ENCODE measurements around the gene SKA2. TPM values are rescaled to one million over a fixed set of nuclear protein-coding genes. Genes with fewer than 3 reads are reported as not detected.

SKA2 gene
- total and polyA plus RNA-seq, 9 of the 15 experiments (the other 6 are each of a cell fraction or from before 2014, with no cell fraction given) = 58.1 to 183 (median 133) TPM

GRCh38 chr17:59106463-59107305, 48.3 kb downstream of the SKA2 start, which contains the start of gene TRIM37 (continued):
- TF ChIP-seq JUNB (CRISPR knock-in tag; conservative IDR thresholded peaks at IDR 0.05) = no peak
- TF ChIP-seq ZNF197 (CRISPR knock-in tag; IDR thresholded peaks at IDR 0.05; ENCODE audit: low read depth) = no peak
- no peak for TF ChIP-seq HSF4 (CRISPR knock-in tag; IDR thresholded peaks at IDR 0.05; ENCODE audit: borderline replicate concordance)
- TF ChIP-seq KAT8 (IDR thresholded peaks at IDR 0.05; ENCODE audit: low read depth) = no peak
- no peak for TF ChIP-seq WHSC1 (IDR thresholded peaks at IDR 0.05; ENCODE audit: low read length)
- TF ChIP-seq ZC3H11A (IDR thresholded peaks at IDR 0.05; ENCODE audit: low read depth, low read length) = no peak
- TF ChIP-seq RUNX1 (IDR thresholded peaks at IDR 0.05; ENCODE audit: low read depth) = peak; percentile 62; the same call in 1 of the 2 replicates
- no peak for TF ChIP-seq ZNF134 (CRISPR knock-in tag; conservative IDR thresholded peaks at IDR 0.05)
- TF ChIP-seq, protein P1, sequence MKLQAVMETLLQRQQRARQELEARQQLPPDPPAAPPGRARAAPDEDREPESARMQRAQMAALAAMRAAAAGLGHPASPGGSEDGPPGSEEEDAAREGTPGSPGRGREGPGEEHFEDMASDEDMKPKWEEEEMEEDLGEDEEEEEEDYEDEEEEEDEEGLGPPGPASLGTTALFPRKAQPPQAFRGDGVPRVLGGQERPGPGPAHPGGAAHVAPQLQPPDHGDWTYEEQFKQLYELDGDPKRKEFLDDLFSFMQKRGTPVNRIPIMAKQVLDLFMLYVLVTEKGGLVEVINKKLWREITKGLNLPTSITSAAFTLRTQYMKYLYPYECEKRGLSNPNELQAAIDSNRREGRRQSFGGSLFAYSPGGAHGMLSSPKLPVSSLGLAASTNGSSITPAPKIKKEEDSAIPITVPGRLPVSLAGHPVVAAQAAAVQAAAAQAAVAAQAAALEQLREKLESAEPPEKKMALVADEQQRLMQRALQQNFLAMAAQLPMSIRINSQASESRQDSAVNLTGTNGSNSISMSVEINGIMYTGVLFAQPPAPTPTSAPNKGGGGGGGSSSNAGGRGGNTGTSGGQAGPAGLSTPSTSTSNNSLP (IDR thresholded peaks at IDR 0.05; ENCODE audit: borderline replicate concordance, low read depth, low read length) = no peak
- TF ChIP-seq TBL1XR1 (IDR thresholded peaks at IDR 0.05; ENCODE audit: low read length in 2 of 2) = peak in 1 of 2 experiments; percentile 7; a peak in 1 of 4 replicates
- peak; percentile 46; the same call in 1 of the 2 replicates for TF ChIP-seq ZNF431 (CRISPR knock-in tag; IDR thresholded peaks at IDR 0.05)
- TF ChIP-seq ZC3H8 (IDR thresholded peaks at IDR 0.05) = no peak
- no peak for TF ChIP-seq ATF4 (CRISPR knock-in tag; IDR thresholded peaks at IDR 0.05)
- peak; percentile 98 for TF ChIP-seq TFAP4 (CRISPR knock-in tag; IDR thresholded peaks at IDR 0.05; ENCODE audit: borderline replicate concordance)
- no peak for TF ChIP-seq NCOA2 (IDR thresholded peaks at IDR 0.05; ENCODE audit: partially characterized antibody in 2 of 2)
- TF ChIP-seq ZFP36 (IDR thresholded peaks at IDR 0.05; ENCODE audit: low read depth, low read length, partially characterized antibody) = no peak
- no peak for TF ChIP-seq SLC30A9 (CRISPR knock-in tag; IDR thresholded peaks at IDR 0.05)
- TF ChIP-seq MLX (CRISPR knock-in tag; conservative IDR thresholded peaks at IDR 0.05) = no peak
- no peak for TF ChIP-seq RBM39 (optimal IDR thresholded peaks at IDR 0.05; ENCODE audit: low read depth, low read length)
- TF ChIP-seq TRIM28 (IDR thresholded peaks at IDR 0.05) = no peak

All from K562 (cell line).